NOMO-1 treated with DMSO at 0.1 percent for 48 hours (cell line): ENCODE data around the gene GPC2.

ENCODE experiments used
- DNase-seq: peaks from one replicate; lab custom pipeline; 2025; ENCODE audit not compliant: unreplicated experiment; lab: John Stamatoyannopoulos, UW

The GPC2 gene

DNA sequence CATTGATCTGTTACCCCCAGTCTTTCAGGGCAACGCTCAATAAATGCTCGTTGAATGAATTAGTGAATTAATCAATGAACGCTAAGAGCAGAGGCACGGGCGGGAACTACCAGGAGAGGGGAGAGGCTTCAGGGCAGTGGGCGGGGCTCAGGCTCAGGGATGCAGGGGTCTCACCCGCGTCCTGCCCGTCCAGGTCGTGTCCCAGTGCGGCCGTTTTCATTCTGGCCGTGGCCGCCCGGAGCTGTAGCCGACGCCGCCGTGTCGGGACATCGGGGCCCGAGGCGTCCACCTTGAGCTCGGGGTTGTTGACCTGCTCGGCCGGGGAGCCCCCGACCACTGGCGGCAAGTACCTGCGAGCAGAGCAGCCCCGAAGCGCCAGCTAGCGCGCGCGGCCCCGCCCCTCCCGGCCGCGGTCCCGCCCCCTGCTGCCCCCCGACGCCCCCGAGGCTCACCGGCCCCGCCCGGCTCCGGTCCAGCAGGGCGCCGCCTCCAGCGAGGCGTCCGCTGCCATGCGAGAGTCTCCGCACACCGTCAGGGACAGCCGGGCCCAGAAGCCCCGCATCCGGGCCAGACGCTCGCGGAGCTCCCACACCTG, 6.0 kb downstream of the GPC2 start:
- DNase-seq, result no peak

- no peak for DNase-seq
These were observed 6.9 kb downstream of the GPC2 start for GRCh38 chr7:100170101-100170897.

DNA sequence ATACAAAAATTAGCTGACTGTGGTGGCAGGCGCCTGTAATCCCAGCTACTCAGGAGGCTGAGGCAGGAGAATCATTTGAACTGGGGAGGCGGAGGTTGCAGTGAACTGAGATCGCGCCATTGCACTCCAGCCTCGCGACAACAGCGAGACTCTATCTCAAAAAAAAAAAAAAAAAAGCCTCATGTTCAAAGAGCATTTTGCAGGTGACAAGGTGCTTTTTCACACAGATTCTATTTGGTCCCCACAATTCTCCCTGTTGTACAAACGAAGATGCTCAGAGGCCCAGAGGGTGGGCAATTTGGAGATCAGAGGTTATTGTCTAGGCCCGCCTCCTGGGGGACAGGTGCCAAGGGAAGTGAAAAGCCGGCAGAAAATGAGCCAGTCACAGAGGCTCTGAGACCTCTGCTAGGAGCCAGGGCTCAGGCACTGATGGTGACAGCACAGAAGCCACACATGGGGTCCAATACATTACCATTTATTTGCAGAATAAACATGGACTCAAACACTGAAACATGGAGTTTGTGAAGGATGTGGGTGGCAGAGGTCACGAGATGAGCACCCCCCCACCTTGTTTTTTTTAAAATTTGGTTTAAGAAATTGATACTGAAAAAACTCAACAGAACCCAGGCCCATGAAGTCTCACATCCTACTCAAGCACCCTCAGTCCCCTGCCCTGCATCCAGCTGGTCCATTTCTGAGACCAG, 7.9 kb downstream of the GPC2 start:
- DNase-seq, result no peak

GRCh38 chr7:100167912-100168323, 9.3 kb downstream of the GPC2 start:
- no peak for DNase-seq

DNA sequence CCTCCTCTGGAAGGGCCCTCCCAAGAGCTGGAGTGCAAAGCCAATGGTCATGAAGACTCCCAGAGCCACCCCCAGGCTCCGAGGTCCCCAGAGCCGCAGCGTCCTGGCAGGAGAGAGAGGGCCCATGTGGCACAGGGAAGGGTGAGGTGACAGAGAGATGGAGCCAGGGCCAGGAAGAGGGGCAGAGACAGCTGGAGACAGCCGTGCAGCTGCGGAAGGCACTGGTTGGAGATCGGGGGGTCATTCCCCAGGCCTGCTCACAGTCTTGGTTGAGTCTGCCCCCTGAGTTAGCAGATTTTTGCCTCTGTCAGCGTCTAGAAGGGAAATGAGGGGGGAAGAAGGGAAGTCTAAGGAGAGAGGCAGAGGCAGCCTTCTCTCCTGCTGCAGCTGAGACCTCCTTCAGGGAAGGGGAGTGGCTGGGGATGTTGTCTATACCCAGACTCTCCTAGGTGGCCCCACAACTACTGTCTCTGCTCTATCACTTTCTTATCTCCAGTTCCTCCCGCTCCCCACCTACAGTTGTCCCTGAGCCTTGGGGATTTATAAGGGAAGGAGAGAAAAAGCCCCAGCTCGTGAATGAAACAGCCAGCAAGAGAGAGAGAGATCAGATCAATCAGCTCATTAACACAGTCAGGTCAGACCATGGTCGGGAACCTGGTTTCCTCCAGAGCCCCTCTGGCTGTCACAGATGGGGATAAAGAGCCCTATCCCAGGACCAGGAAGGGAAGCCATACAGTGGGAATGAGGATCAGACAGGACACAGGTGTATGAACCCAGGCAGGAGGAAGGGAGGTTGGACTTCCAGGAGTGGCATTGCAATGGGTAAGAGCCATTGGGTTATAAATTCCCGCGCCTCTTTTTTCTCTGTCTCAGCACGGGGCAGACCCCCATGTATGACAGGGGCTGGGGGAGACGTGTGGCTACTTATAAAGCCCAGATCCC, 9.9 kb downstream of the GPC2 start:
- DNase-seq, result no peak

DNA sequence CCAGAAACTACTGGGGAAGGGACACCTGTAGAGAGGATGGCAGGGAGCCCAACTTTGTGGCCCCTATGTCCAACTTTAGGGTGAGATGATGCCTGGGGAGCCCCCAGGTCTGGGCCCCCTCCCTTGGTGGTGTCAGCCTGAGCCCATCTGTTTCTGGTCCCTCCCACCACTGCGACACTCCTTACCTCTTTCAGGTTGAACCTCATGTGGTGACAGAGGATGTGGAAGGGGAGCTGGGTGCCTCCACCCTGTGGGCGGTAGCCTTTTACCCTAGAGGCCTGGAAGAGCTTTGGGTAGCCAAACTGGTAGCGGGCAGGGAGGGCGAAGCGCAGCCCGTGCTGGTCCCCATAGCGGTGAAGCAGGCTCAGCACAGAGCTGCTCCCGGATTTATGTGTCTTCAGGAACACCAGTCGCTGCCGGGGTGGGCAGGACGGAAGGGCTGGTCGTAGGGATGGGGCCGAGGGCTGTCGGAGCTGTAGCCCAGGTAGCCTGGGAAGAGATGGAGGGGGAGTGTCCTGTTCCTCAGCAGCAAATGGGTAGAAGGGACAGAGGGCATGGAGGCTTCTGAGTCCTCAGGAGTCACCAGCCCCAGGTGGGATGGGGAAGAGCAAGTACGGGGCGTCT, 10.8 kb downstream of the GPC2 start:
- DNase-seq, result no peak

- no peak for DNase-seq
These were observed 13.3 kb downstream of the GPC2 start for GRCh38 chr7:100163871-100164270.

DNA sequence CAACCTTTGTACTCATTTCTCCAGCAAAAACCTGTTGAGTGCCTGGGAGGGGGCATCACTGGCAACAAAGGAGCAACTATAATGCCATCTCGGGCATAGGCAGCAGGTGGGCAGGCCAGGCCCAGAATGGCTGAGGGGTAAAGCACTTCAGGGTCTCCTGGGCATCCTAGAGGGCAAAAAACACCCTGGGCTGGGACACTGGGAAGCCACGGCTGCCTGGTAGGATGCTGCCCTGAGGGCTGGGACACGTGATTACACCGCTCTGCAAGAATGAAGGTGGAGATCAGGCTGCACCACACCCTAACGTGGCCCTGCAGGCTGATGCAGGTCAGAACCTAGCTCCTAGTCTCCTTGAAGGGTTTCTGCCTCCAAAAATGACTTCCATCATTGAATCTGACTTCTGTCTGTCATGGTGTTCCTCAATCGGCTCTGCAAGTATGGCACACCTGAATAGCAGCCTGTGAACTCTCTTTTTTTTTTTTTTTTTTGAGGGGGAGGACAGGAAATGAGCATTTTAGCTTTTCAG, 14.1 kb downstream of the GPC2 start:
- DNase-seq, result no peak

- DNase-seq, result no peak
These were observed 17.1 kb downstream of the GPC2 start for GRCh38 chr7:100160067-100160466.

GRCh38 chr7:100159099-100159623, 18.0 kb downstream of the GPC2 start:
- DNase-seq, result no peak

- DNase-seq, result peak; percentile 86
These were observed 18.7 kb downstream of the GPC2 start, which contains the start of gene TRAPPC14 for GRCh38 chr7:100158229-100159098. Gene TRAPPC14, minus strand, starts transcription at chr7:100158723. Its CDS starts 224 bp downstream, at chr7:100158499.

DNA sequence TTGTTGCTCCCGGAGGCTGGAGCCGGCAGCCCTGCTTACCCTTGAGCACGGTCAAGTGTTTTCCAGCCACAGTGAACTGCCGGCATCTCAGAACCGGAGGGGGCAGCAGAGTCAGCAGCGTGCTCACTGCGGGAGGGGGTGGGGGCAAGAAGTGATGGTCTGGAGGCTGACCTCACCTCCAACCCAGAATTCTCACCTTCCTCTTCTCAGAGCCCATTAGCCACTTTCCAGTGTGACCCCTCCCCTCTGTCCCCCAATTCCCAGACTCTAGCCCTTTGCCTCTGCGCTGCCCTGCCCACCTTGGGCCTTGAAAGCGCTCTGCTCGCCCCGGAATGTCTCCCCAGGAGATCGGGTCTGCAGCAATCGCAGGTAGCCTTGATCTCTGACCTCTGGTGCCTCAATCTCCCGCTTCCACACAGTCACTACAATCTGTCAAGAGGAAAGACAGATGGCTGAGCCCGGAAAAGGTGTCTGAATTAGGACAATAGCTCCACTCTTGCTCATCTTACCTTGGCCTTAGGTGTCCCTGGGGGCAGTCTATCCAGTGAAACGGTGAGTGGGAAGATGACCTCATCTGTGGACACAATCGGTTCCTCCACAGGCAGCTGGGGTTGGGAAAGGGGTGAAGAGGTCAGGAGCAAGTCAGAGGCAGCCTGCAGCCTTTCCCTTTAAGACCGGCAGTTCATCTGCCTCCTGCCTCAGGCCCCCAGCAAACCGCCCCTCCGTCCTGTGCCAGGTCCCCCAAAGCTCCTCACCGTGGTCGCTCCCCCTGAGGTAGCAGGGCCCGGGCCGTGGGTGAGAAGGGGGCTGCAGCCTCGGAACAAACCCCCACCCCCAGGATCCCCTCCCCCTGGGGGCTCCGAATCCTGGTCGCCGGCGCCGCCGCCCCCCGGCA, 19.6 kb downstream of the GPC2 start:
- DNase-seq, result no peak

- DNase-seq, result no peak
These were observed 20.2 kb downstream of the GPC2 start for GRCh38 chr7:100157069-100157333.

GRCh38 chr7:100156331-100157068, 20.7 kb downstream of the GPC2 start:
- peak; percentile 40 for DNase-seq

DNA sequence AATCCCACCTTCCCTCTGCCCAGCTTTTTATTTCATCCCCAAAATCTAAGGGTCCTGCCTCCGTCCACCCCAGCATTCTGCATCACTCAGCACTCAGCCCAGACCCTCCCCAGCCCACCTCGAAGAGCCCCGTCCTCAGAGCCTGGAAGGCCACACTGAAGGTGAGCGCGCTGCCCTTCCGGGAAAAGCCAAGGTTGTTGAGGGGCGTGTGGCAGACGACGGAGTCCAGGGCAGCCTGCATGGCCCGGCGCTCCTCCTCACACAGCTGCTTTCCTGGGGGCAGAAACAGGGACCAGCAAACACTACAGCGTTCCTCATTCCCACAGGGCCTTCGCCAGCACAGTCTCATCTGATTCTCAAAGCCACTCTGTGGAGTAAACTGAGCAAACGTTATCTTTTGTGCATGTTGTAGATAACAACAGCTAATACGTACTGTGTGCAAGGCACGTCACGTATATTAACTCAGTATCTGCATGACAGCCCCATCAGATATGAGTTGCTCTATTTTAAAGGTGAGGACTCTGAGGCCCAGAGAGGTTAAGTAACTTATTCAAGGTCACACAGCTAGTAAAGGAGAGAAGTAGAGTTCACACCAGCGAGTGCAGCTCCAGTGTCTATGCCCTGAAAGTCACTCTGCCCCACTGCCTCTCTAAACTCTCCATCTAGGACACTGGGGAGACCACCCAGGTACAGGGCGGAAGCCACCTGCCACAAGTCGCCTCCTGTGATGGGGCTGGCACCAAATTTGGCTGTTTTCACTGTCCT, 21.4 kb downstream of the GPC2 start:
- no peak for DNase-seq

DNA sequence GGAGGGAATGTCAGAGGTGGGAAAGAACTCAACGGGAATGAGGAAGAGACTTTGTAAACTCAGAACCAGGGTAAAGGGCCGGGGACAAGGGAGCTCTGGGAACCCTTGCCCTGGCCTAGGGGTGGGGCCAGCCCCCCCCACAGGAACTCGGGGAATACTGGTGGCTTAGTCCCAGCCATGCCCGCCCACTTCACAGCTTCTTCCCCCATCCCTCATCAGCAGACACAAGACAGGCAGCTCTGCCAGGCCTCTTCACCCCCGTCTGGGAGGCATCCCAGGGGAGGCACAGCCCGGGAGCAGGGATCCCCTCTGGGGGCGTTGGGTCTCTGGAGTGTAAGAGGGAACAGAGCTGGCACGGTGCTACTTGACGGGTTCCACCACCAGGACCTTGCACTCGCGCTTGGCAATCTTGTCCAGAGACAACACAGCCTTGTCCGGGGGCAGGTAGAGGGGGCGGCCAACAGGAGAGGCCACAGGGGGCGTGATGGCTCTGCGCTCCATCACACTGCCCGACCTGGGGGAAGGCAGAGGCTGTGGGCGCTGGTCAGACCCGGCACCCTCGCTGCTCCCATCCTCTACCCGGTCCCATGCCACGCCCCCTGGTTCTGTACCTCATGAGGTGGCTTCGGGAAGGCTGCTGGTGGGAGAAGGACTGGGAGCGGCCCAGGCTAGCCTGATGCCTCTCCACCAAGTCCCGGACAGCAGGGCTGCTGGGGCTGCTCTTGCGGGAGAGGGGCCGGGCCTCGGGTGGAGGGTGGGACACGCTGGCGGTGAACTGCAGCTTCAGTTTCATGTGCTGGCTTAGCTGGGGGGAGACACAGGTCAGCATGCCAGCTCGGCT, 22.3 kb downstream of the GPC2 start:
- no peak for DNase-seq
